ENCODE results near the gene LIPG. TPM values are rescaled to one million over a fixed set of nuclear protein-coding genes. Genes with fewer than 3 reads are reported as not detected.

LIPG gene
- total RNA-seq, 1 experiment from 2014 or later: 6.1 TPM

GRCh38 chr18:49639643-49640391, 78.0 kb downstream of the LIPG start:
- Histone ChIP-seq H3K18ac (ENCODE audit: insufficient read length, low read depth, low read length) (no peak overlapping the region), H2BK12ac (ENCODE audit: insufficient read length, low read depth, low read length) (no peak overlapping the region), H3T11ph (ENCODE audit: low read length) (no peak overlapping the region), H3K56ac (ENCODE audit: insufficient read length, low read depth, low read length) (no peak overlapping the region), H4K5ac (ENCODE audit: insufficient read length, low read depth, low read length) (no peak overlapping the region), H3K27ac (ENCODE audit: insufficient read length, low read depth, low read length) (no peak overlapping the region), H3K4ac (ENCODE audit: low read depth, low read length) (no peak overlapping the region), H4K8ac (replicated peaks; ENCODE audit: insufficient read length, low read depth, low read length) (no peak overlapping the region), H3K9me3 (ENCODE audit: control insufficient read depth, low read depth, low read length) (no peaks in the 10 kb centered on the region), H3K4me2 (ENCODE audit: insufficient read depth, insufficient read length, low read length) (no peak overlapping the region), H3K79me2 (ENCODE audit: insufficient read depth, low read length) (no peaks in the 10 kb centered on the region), H2AK5ac (ENCODE audit: insufficient read length, low read length) (no peak overlapping the region), H2BK20ac (ENCODE audit: low read depth, low read length, poor library complexity, severe bottlenecking) (no peak overlapping the region), H2BK120ac (ENCODE audit: low read depth, low read length, poor library complexity, severe bottlenecking) (no peak overlapping the region), H2BK5ac (ENCODE audit: insufficient read length, low read length) (no peak overlapping the region), H3K23me2 (ENCODE audit: insufficient read length, low read depth, low read length, poor library complexity, severe bottlenecking) (no peaks in the 10 kb centered on the region), H3K14ac (ENCODE audit: insufficient read depth, low read length) (no peak overlapping the region; the same call in 1 of the 2 replicates), H2BK15ac (ENCODE audit: low read depth, low read length) (no peak overlapping the region), H3K9ac (ENCODE audit: extremely low read depth, insufficient read length, low read length) (no peak overlapping the region), H3K27me3 (ENCODE audit: insufficient read depth, low read length) (no peaks in the 10 kb centered on the region), H4K20me1 (ENCODE audit: control insufficient read depth, insufficient read depth, insufficient read length) (no peaks in the 10 kb centered on the region), H3K4me1 (ENCODE audit: insufficient read depth, low read length) (no peaks in the 10 kb centered on the region), H4K91ac (ENCODE audit: insufficient read length, low read depth, low read length) (no peak overlapping the region), H2AFZ (ENCODE audit: low read length) (no peak overlapping the region), H3K79me1 (ENCODE audit: insufficient read depth, low read depth, low read length, poor library complexity, severe bottlenecking) (no peaks in the 10 kb centered on the region), H3K23ac (ENCODE audit: insufficient read length, low read depth, low read length) (no peak overlapping the region)
- Mint-ChIP-seq H3K27ac (peak overlapping the region in 1 of 3 experiments; percentile 50; a peak in 1 of 7 replicates), H3K36me3 (ENCODE audit: insufficient read depth in 1 of 3, low read depth in 3 of 3) (peaks cover 0 to 6% (median 4%) of the 10 kb centered on the region in 3 experiments; a peak in 3 of 7 replicates), H3K9me3 (peaks cover 6 to 7% of the 10 kb centered on the region in 2 experiments; a peak in 3 of 5 replicates), H3K4me1 (no peaks in the 10 kb centered on the region), H3K4me3 (no peak overlapping the region), H3K27me3 (ENCODE audit: low read depth) (no peaks in the 10 kb centered on the region)
- TF ChIP-seq CTCF (conservative IDR thresholded peaks at IDR 0.05): no peak
- WGBS (ENCODE audit: extremely low coverage, insufficient read length, low lambda C conversion rate): no CpG with 5 or more reads among the region's 13 CpGs
- DNase-seq: no peak
